Measurements from ENCODE around the gene ZDBF2. TPM values are rescaled to one million over a fixed set of nuclear protein-coding genes. Genes with fewer than 3 reads are reported as not detected.

ZDBF2 gene
- total and polyA plus RNA-seq, 2 donors (not counting 1 experiment from before 2014, with no cell fraction given): 1.8 to 16.5 TPM

DNA sequence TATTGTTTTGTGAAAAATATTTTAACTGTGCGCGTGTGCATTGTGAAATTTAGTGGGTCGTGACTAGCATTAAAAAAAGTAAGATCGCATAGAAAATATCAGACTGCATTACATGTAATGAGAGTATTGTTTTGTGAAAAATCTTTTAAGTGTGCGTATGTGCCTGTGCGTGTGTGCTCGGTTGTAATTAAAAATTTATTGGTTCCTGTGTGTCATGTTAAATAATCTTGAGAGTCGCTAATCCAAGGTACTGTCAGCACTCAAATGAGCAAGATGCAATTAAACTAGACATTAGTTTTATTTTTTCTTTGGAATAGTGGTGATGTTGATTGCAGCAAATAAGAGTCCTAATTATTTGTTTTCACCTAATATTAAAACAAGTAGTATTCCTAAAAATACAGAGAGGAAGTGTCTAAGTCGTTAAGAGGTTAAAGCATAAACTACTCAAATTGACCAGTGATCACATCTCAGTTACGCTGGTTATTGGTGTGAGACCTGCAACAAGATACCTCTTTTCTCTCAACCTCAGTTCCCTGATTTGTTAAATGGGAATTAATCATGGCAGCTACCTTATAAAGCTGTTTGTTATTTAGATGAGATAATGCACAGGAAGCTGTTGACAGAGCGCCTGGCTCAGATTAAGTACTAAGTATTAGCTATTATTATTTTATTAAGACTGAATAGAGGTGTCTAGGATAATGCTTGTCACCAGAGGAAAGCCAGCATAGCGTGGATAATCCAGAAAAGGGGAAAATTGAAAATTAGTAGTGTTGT, 1.9 kb downstream of the ZDBF2 start:
- no peak overlapping the region for H2AFZ ChIP-seq (ENCODE audit: insufficient read depth, low read depth, low read length, poor library complexity, severe bottlenecking)
- 58% methylated on average over 8 of the region's 12 CpGs for WGBS (ENCODE audit: insufficient coverage)
- no peak overlapping the region for H3K27ac ChIP-seq (ENCODE audit: low read length in 2 of 2)
- peak overlapping the region; percentile 77 for H3K9ac ChIP-seq (ENCODE audit: low read length)
- ChIA-PET CTCF (no interaction called here), POLR2A (no interaction called here)
- TF ChIP-seq, protein P1, sequence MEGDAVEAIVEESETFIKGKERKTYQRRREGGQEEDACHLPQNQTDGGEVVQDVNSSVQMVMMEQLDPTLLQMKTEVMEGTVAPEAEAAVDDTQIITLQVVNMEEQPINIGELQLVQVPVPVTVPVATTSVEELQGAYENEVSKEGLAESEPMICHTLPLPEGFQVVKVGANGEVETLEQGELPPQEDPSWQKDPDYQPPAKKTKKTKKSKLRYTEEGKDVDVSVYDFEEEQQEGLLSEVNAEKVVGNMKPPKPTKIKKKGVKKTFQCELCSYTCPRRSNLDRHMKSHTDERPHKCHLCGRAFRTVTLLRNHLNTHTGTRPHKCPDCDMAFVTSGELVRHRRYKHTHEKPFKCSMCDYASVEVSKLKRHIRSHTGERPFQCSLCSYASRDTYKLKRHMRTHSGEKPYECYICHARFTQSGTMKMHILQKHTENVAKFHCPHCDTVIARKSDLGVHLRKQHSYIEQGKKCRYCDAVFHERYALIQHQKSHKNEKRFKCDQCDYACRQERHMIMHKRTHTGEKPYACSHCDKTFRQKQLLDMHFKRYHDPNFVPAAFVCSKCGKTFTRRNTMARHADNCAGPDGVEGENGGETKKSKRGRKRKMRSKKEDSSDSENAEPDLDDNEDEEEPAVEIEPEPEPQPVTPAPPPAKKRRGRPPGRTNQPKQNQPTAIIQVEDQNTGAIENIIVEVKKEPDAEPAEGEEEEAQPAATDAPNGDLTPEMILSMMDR (IDR thresholded peaks at IDR 0.05): no peak
- no peak for TF ChIP-seq EZH2 (IDR thresholded peaks at IDR 0.05; ENCODE audit: borderline replicate concordance, insufficient read depth, low read depth, low read length, poor library complexity, severe bottlenecking)
- Mint-ChIP-seq H3K4me3 (peak overlapping the region; percentile 77), H3K27me3 (peaks cover 43% of the 10 kb centered on the region), H3K27ac (no peak overlapping the region), H3K9me3 (ENCODE audit: insufficient read depth) (no peaks in the 10 kb centered on the region), H3K4me1 (peaks cover 18% of the 10 kb centered on the region)
- H3K4me2 ChIP-seq (replicated peaks; ENCODE audit: low read depth, low read length, poor library complexity, severe bottlenecking): peak overlapping the region; percentile 90
- no peak for ATAC-seq (ENCODE audit: low read depth)
- H3K27me3 ChIP-seq (replicated peaks in 1 of 4; ENCODE audit: control extremely low read depth in 1 of 4, control insufficient read depth in 3 of 4, insufficient read depth in 4 of 4, low read length in 3 of 4): peaks cover 0 to 45% (median 19%) of the 10 kb centered on the region in 4 experiments
- peaks cover 19 to 22% of the 10 kb centered on the region in 2 donors for H3K4me1 ChIP-seq (ENCODE audit: control insufficient read depth in 2 of 2, insufficient read depth in 2 of 2, low read length in 2 of 2)
- peaks cover 0 to 8% (median 5%) of the 10 kb centered on the region in 3 donors for H3K9me3 ChIP-seq (ENCODE audit: control extremely low read depth in 1 of 3, control insufficient read depth in 2 of 3, insufficient read depth in 1 of 3, low read length in 2 of 3)
- no peaks in the 10 kb centered on the region for H3K36me3 ChIP-seq (replicated peaks in 1 of 2; ENCODE audit: control extremely low read depth in 1 of 2, control insufficient read depth in 1 of 2, extremely low read depth in 1 of 2, insufficient read depth in 2 of 2, low read length in 1 of 2)
- peak overlapping the region in 1 of 5 experiments; percentile 70 for H3K4me3 ChIP-seq (ENCODE audit: control extremely low read depth in 1 of 5, extremely low read depth in 1 of 5, insufficient read depth in 1 of 5, low read depth in 2 of 5, low read length in 4 of 5)
- intact Hi-C loops (cut with micrococcal nuclease): loop anchor here (10.0 kb wide), 1 partner anchor 192 kb away; the partner anchor contains the start of gene INO80D
- DNase-seq: no peak
- H4K20me1 ChIP-seq (ENCODE audit: control insufficient read depth, insufficient read depth, low read length, poor library complexity, severe bottlenecking): no peaks in the 10 kb centered on the region
- H3K79me2 ChIP-seq (ENCODE audit: control insufficient read depth, insufficient read depth, low read length): peaks cover 9% of the 10 kb centered on the region

DNA sequence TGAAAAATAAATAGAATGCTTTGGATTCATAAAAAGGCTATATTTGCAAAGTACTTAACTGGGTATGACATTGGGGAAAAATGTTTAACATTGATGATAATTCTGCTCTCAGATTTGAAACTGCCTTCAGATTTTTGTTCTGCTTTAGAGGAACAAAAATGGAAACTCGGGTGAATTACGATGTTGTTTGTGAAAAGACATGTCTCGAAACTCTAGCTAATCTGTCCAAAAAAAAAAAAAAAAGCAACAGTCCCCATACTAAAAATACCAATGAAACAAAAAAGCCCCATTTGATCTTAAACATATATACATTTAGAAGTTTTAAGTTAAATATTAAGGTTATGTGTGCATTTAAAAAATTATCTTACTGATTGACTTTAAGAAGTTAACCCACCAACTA, 3.0 kb downstream of the ZDBF2 start:
- Histone ChIP-seq H3K27me3 (replicated peaks in 1 of 4; ENCODE audit: control extremely low read depth in 1 of 4, control insufficient read depth in 3 of 4, insufficient read depth in 4 of 4, low read length in 3 of 4) (peaks cover 0 to 41% (median 18%) of the 10 kb centered on the region in 4 experiments), H3K79me2 (ENCODE audit: control insufficient read depth, insufficient read depth, low read length) (peaks cover 9% of the 10 kb centered on the region), H3K27ac (ENCODE audit: low read length in 2 of 2) (no peak overlapping the region), H3K9ac (ENCODE audit: low read length) (no peak overlapping the region), H4K20me1 (ENCODE audit: control insufficient read depth, insufficient read depth, low read length, poor library complexity, severe bottlenecking) (no peaks in the 10 kb centered on the region), H3K4me2 (replicated peaks; ENCODE audit: low read depth, low read length, poor library complexity, severe bottlenecking) (no peak overlapping the region), H3K9me3 (ENCODE audit: control extremely low read depth in 1 of 3, control insufficient read depth in 2 of 3, insufficient read depth in 1 of 3, low read length in 2 of 3) (peaks cover 0 to 5% (median 5%) of the 10 kb centered on the region in 3 donors), H3K4me1 (ENCODE audit: control insufficient read depth in 2 of 2, insufficient read depth in 2 of 2, low read length in 2 of 2) (peaks cover 19 to 22% of the 10 kb centered on the region in 2 donors), H3K36me3 (replicated peaks in 1 of 2; ENCODE audit: control extremely low read depth in 1 of 2, control insufficient read depth in 1 of 2, extremely low read depth in 1 of 2, insufficient read depth in 2 of 2, low read length in 1 of 2) (no peaks in the 10 kb centered on the region), H2AFZ (ENCODE audit: insufficient read depth, low read depth, low read length, poor library complexity, severe bottlenecking) (no peak overlapping the region), H3K4me3 (ENCODE audit: control extremely low read depth in 1 of 5, extremely low read depth in 1 of 5, insufficient read depth in 1 of 5, low read depth in 2 of 5, low read length in 4 of 5) (no peak overlapping the region)
- intact Hi-C loops (cut with micrococcal nuclease): loop anchor here (10.0 kb wide), 1 partner anchor 193 kb away; the partner anchor contains the start of gene INO80D
- CTCF ChIA-PET: no interaction called here
- Mint-ChIP-seq H3K27me3 (peaks cover 36% of the 10 kb centered on the region), H3K4me3 (no peak overlapping the region), H3K4me1 (peaks cover 18% of the 10 kb centered on the region), H3K9me3 (ENCODE audit: insufficient read depth) (no peaks in the 10 kb centered on the region), H3K27ac (no peak overlapping the region)
- TF ChIP-seq EZH2 (IDR thresholded peaks at IDR 0.05; ENCODE audit: borderline replicate concordance, insufficient read depth, low read depth, low read length, poor library complexity, severe bottlenecking): no peak
- TF ChIP-seq, protein P1 (IDR thresholded peaks at IDR 0.05): no peak
- ATAC-seq (ENCODE audit: low read depth) (no peak), DNase-seq (no peak)
- no CpG with 5 or more reads among the region's 3 CpGs for WGBS (ENCODE audit: insufficient coverage)
- POLR2A ChIA-PET: no interaction called here

Measured in B cell (primary cell).